Panc1 (cell line): Measurements from ENCODE around the gene SLC44A1. TPM values are rescaled to one million over a fixed set of nuclear protein-coding genes. Genes with fewer than 3 reads are reported as not detected.

ENCODE experiments used
- ATAC-seq: fragments of 200-7000 bp; cut with Tn5 transposase; 2 replicates; pipeline ENCODE4 v1.9.1; 2020; ENCODE audit warnings: mild to moderate bottlenecking, moderate library complexity
- BruUV-seq: library from RNA; stranded (reverse); fragments of 400-500 nt; replicated peaks from 2 replicates; lab custom pipeline; 2021; lab: Mats Ljungman, UMichigan
- CTCF ChIA-PET: fragments of 300-600 bp; sonication (Branson Sonifier 250); formaldehyde crosslinking; loops from one replicate; lab custom pipeline; 2022; ENCODE audit warnings: antibody characterized with exemption; lab: Charles Lee
- POLR2A ChIA-PET: fragments of 300-600 bp; sonication (Branson Sonifier 250); formaldehyde crosslinking; loops from one replicate; lab custom pipeline; 2022; ENCODE audit warnings: antibody characterized with exemption; lab: Charles Lee
- DNase-seq: peaks from one replicate; pipeline ENCODE4 v3.0.0-alpha.2; 2010; ENCODE audit warnings: low read depth, low spot score
- H3K27ac ChIP-seq: 2 replicates; pipeline ENCODE4 v1.5.1; 2011; ENCODE audit warnings: mild to moderate bottlenecking, low read length, inconsistent platforms
- H3K27me3 ChIP-seq: fragments of 200-500 bp; sonication (Bioruptor generic); 2 replicates; pipeline ENCODE4 v1.6.0; 2014; ENCODE audit warnings: low read length, inconsistent platforms; ENCODE audit not compliant: control insufficient read depth, insufficient read depth
- H3K36me3 ChIP-seq: fragments of 200-500 bp; sonication (Bioruptor generic); 2 replicates; pipeline ENCODE4 v1.5.1; 2014; ENCODE audit warnings: inconsistent platforms, mild to moderate bottlenecking, low read length, moderate library complexity; ENCODE audit not compliant: control insufficient read depth, insufficient read depth
- H3K4me1 ChIP-seq: 2 replicates; pipeline ENCODE4 v1.5.1; 2011; ENCODE audit warnings: inconsistent platforms, mild to moderate bottlenecking, low read length, moderate library complexity; ENCODE audit not compliant: control insufficient read depth, insufficient read depth
- H3K4me3 ChIP-seq, 2 experiments: 2 replicates each; pipeline ENCODE4 v1.5.1; 2011 to 2012; ENCODE audit warnings: low read depth in 2 of 2, low read length in 2 of 2, mild to moderate bottlenecking in 2 of 2, inconsistent platforms in 1 of 2, moderate library complexity in 1 of 2
- H3K9me3 ChIP-seq: fragments of 200-500 bp; sonication (Bioruptor generic); 2 replicates; pipeline ENCODE4 v1.5.1; 2014; ENCODE audit warnings: low read depth, mild to moderate bottlenecking, inconsistent platforms, low read length, moderate library complexity; ENCODE audit not compliant: control insufficient read depth, insufficient read depth
- POLR2AphosphoS5 ChIP-seq: IDR thresholded peaks from 2 replicates; pipeline ENCODE4 v1.6.1; 2012; ENCODE audit warnings: mild to moderate bottlenecking, low read depth, low read length, moderate library complexity
- SIN3A ChIP-seq: IDR thresholded peaks from 2 replicates; pipeline ENCODE4 v1.6.1; 2012; ENCODE audit warnings: low read depth, mild to moderate bottlenecking, low read length, moderate library complexity, borderline replicate concordance; ENCODE audit not compliant: insufficient read depth
- TCF7L2 ChIP-seq: IDR thresholded peaks from 2 replicates; pipeline ENCODE4 v1.6.1; 2011; ENCODE audit warnings: mild to moderate bottlenecking, low read depth, low read length, inconsistent platforms
- in situ Hi-C: cut with HindIII; loops from 2 replicates; pipeline ENCODE4 v1.10.0; 2016; ENCODE audit warnings: low sequenced_read_pairs, low pct_unique_long_range_greater_than_20kb
- intact Hi-C: fragments of 100-400 bp; cut with micrococcal nuclease; formaldehyde crosslinking; loops from one replicate; pipeline ENCODE4 v1.10.0; 2022; ENCODE audit not compliant: unreplicated experiment
- total RNA-seq: library from RNA; stranded (reverse); gene quantifications from one replicate; pipeline ENCODE4 v1.2.1, GENCODE V29; 2021; ENCODE audit not compliant: unreplicated experiment
- TF ChIP-seq, protein P1 (sequence below): fragments of 450-650 bp; IDR thresholded peaks from 2 replicates; pipeline ENCODE4 v1.5.1; 2017; ENCODE audit warnings: mild to moderate bottlenecking
- TF ChIP-seq, protein P2 (sequence below), 2 experiments: IDR thresholded peaks; 2 replicates each; pipeline ENCODE4 v1.6.1; 2011 to 2012; ENCODE audit warnings: low read depth in 2 of 2, control low read depth in 1 of 2, low read length in 1 of 2, mild to moderate bottlenecking in 1 of 2, moderate library complexity in 1 of 2; ENCODE audit not compliant: insufficient read depth in 1 of 2

The SLC44A1 gene
- total RNA-seq, 1 experiment from 2014 or later = 8.7 TPM

DNA sequence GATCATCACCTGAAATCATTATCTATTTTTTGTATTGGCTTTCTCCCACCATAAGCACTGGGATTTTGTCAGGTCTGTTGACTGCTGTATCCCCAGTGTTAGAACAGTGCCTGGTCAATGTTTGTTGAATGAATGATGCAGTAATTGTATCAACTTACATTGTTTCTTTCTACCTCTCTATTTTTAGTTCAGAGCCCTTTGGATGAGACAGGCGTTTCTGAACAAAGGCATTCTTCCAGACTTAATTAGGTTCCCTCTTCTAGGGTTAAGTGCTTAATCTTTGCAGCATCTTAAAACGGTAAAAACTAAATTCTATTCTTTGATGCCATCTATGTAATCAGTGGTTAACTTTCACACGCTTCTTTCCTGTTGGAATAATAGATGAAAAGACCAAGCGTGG lies 26.3 kb downstream of the SLC44A1 start:
- Histone ChIP-seq H3K27me3 (no peaks in the 10 kb centered on the region), H3K4me3 (no peak overlapping the region), H3K27ac (no peak overlapping the region), H3K36me3 (no peaks in the 10 kb centered on the region), H3K9me3 (no peaks in the 10 kb centered on the region), H3K4me1 (no peaks in the 10 kb centered on the region)
- DNase-seq = no peak
- in situ Hi-C loops (no loop called here), intact Hi-C loops (no loop called here)
- ATAC-seq = no peak
- BruUV-seq = no TSS peak
- CTCF ChIA-PET = no interaction called here
- POLR2A ChIA-PET = no interaction called here
- TF ChIP-seq TCF7L2 = no peak
- TF ChIP-seq POLR2AphosphoS5 = no peak
- TF ChIP-seq, protein P1, sequence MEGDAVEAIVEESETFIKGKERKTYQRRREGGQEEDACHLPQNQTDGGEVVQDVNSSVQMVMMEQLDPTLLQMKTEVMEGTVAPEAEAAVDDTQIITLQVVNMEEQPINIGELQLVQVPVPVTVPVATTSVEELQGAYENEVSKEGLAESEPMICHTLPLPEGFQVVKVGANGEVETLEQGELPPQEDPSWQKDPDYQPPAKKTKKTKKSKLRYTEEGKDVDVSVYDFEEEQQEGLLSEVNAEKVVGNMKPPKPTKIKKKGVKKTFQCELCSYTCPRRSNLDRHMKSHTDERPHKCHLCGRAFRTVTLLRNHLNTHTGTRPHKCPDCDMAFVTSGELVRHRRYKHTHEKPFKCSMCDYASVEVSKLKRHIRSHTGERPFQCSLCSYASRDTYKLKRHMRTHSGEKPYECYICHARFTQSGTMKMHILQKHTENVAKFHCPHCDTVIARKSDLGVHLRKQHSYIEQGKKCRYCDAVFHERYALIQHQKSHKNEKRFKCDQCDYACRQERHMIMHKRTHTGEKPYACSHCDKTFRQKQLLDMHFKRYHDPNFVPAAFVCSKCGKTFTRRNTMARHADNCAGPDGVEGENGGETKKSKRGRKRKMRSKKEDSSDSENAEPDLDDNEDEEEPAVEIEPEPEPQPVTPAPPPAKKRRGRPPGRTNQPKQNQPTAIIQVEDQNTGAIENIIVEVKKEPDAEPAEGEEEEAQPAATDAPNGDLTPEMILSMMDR = no peak
- TF ChIP-seq, protein P2, sequence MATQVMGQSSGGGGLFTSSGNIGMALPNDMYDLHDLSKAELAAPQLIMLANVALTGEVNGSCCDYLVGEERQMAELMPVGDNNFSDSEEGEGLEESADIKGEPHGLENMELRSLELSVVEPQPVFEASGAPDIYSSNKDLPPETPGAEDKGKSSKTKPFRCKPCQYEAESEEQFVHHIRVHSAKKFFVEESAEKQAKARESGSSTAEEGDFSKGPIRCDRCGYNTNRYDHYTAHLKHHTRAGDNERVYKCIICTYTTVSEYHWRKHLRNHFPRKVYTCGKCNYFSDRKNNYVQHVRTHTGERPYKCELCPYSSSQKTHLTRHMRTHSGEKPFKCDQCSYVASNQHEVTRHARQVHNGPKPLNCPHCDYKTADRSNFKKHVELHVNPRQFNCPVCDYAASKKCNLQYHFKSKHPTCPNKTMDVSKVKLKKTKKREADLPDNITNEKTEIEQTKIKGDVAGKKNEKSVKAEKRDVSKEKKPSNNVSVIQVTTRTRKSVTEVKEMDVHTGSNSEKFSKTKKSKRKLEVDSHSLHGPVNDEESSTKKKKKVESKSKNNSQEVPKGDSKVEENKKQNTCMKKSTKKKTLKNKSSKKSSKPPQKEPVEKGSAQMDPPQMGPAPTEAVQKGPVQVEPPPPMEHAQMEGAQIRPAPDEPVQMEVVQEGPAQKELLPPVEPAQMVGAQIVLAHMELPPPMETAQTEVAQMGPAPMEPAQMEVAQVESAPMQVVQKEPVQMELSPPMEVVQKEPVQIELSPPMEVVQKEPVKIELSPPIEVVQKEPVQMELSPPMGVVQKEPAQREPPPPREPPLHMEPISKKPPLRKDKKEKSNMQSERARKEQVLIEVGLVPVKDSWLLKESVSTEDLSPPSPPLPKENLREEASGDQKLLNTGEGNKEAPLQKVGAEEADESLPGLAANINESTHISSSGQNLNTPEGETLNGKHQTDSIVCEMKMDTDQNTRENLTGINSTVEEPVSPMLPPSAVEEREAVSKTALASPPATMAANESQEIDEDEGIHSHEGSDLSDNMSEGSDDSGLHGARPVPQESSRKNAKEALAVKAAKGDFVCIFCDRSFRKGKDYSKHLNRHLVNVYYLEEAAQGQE (IDR thresholded peaks at IDR 0.05; ENCODE audit: insufficient read depth in 1 of 2, low read depth in 2 of 2, low read length in 1 of 2) = no peak
- TF ChIP-seq SIN3A = no peak

DNA sequence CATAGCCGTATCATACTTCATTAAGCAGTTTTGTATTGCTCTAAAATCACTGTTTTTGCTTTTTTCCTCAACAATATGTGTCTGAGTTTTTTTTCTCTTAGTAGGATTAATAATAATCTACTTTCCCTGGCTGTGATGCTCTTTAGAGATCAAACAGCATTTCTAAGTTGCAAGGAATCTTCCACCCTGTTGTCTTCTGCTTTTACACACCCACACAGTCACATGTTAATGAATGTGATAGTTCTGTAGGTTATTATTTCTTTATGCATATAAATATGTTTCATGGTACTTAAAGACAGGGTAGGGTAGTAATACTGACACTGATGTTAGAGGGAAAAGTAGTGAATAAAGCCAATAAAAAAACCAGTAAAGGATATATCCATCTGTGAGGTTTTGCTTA lies 29.3 kb downstream of the SLC44A1 start:
- no TSS peak for BruUV-seq
- ChIA-PET CTCF (no interaction called here), POLR2A (no interaction called here)
- ATAC-seq (no peak), DNase-seq (no peak)
- Histone ChIP-seq H3K27ac (no peak overlapping the region), H3K27me3 (no peaks in the 10 kb centered on the region), H3K36me3 (no peaks in the 10 kb centered on the region), H3K9me3 (no peaks in the 10 kb centered on the region), H3K4me1 (no peaks in the 10 kb centered on the region), H3K4me3 (no peak overlapping the region)
- TF ChIP-seq, protein P2 (IDR thresholded peaks at IDR 0.05; ENCODE audit: insufficient read depth in 1 of 2, low read depth in 2 of 2, low read length in 1 of 2) = no peak
- in situ Hi-C loops (no loop called here), intact Hi-C loops (no loop called here)
